ENCODE data around the gene BEST3. TPM values are rescaled to one million over a fixed set of nuclear protein-coding genes. Genes with fewer than 3 reads are reported as not detected.

BEST3 gene
- total RNA-seq, 1 donor from 2014 or later: not detected

GRCh38 chr12:69655616-69656340 is 43.3 kb downstream of the BEST3 start:
- no peak for DNase-seq (ENCODE audit: low spot score)

GRCh38 chr12:69653703-69654102 is 45.4 kb downstream of the BEST3 start:
- no peak for DNase-seq (ENCODE audit: low spot score)

- no peak for DNase-seq (ENCODE audit: low spot score)
Measured at GRCh38 chr12:69651922-69652321, 47.2 kb downstream of the BEST3 start.

GRCh38 chr12:69649529-69649928 is 49.6 kb downstream of the BEST3 start:
- no peak for DNase-seq (ENCODE audit: low spot score)

GRCh38 chr12:69648476-69648875 is 50.6 kb downstream of the BEST3 start:
- DNase-seq (ENCODE audit: low spot score): no peak

GRCh38 chr12:69647178-69647577 is 51.9 kb downstream of the BEST3 start:
- no peak for DNase-seq (ENCODE audit: low spot score)

GRCh38 chr12:69645031-69645430 is 54.1 kb downstream of the BEST3 start:
- DNase-seq (ENCODE audit: low spot score): no peak

GRCh38 chr12:69644511-69644910 is 54.6 kb downstream of the BEST3 start:
- no peak for DNase-seq (ENCODE audit: low spot score)

- DNase-seq (ENCODE audit: low spot score): no peak
Measured at GRCh38 chr12:69642531-69642930, 56.6 kb downstream of the BEST3 start.

- no peak for DNase-seq (ENCODE audit: low spot score)
Measured at GRCh38 chr12:69641546-69641945, 57.6 kb downstream of the BEST3 start.

GRCh38 chr12:69639400-69640016 is 59.6 kb downstream of the BEST3 start:
- DNase-seq (ENCODE audit: low spot score): no peak

GRCh38 chr12:69633061-69633460 is 66.0 kb downstream of the BEST3 start:
- DNase-seq (ENCODE audit: low spot score): no peak

GRCh38 chr12:69630191-69630590 is 68.9 kb downstream of the BEST3 start:
- DNase-seq (ENCODE audit: low spot score): no peak

GRCh38 chr12:69627501-69627900 is 71.6 kb downstream of the BEST3 start:
- DNase-seq (ENCODE audit: low spot score): no peak

GRCh38 chr12:69623970-69624369 is 75.1 kb downstream of the BEST3 start:
- no peak for DNase-seq (ENCODE audit: low spot score)

- DNase-seq (ENCODE audit: low spot score): no peak
Measured at GRCh38 chr12:69621551-69621950, 77.6 kb downstream of the BEST3 start.

GRCh38 chr12:69620921-69621320 is 78.2 kb downstream of the BEST3 start:
- no peak for DNase-seq (ENCODE audit: low spot score)

GRCh38 chr12:69620077-69620476 is 79.0 kb downstream of the BEST3 start:
- DNase-seq (ENCODE audit: low spot score): no peak

GRCh38 chr12:69619050-69619449 is 80.1 kb downstream of the BEST3 start:
- no peak for DNase-seq (ENCODE audit: low spot score)

- DNase-seq (ENCODE audit: low spot score): no peak
Measured at GRCh38 chr12:69616025-69616424, 83.1 kb downstream of the BEST3 start.

- DNase-seq (ENCODE audit: low spot score): no peak
Measured at GRCh38 chr12:69613351-69613750, 85.8 kb downstream of the BEST3 start.

GRCh38 chr12:69610729-69611128 is 88.4 kb downstream of the BEST3 start, which contains the start of gene LRRC10:
Gene LRRC10, minus strand, starts transcription at chr12:69610907. Its CDS starts 69 bp downstream, at chr12:69610838.
- DNase-seq (ENCODE audit: low spot score): no peak

GRCh38 chr12:69610126-69610525 is 89.0 kb downstream of the BEST3 start:
- DNase-seq (ENCODE audit: low spot score): no peak

Measured in mesenteric fat pad (tissue), 1 donor.